Measurements from ENCODE around the gene AR. TPM values are rescaled to one million over a fixed set of nuclear protein-coding genes. Genes with fewer than 3 reads are reported as not detected.

Gene AR
- total RNA-seq, 1 donor from 2014 or later = 2.6 TPM

GRCh38 chrX:67726018-67726417 lies 182.2 kb downstream of the AR start:
- peak; percentile 8 for DNase-seq (ENCODE audit: low spot score)

GRCh38 chrX:67727576-67727975 lies 183.8 kb downstream of the AR start:
- no peak for DNase-seq (ENCODE audit: low spot score)

GRCh38 chrX:67730296-67730695 lies 186.5 kb downstream of the AR start:
- no peak for DNase-seq (ENCODE audit: low spot score)

GRCh38 chrX:67731061-67731460 lies 187.2 kb downstream of the AR start:
- no peak for DNase-seq (ENCODE audit: low spot score)

- no peak for DNase-seq (ENCODE audit: low spot score)
Observed at GRCh38 chrX:67732864-67733263, 189.0 kb downstream of the AR start.

GRCh38 chrX:67734111-67734753 lies 190.4 kb downstream of the AR start:
- DNase-seq (ENCODE audit: low spot score) = no peak

- no peak for DNase-seq (ENCODE audit: low spot score)
Observed at GRCh38 chrX:67749536-67749935, 205.7 kb downstream of the AR start.

GRCh38 chrX:67750694-67751093 lies 206.9 kb downstream of the AR start:
- no peak for DNase-seq (ENCODE audit: low spot score)

GRCh38 chrX:67759018-67759417 lies 215.2 kb downstream of the AR start:
- no peak for DNase-seq (ENCODE audit: low spot score)

- DNase-seq (ENCODE audit: low spot score) = no peak
Observed at GRCh38 chrX:67777148-67777547, 233.3 kb downstream of the AR start.

GRCh38 chrX:67779099-67779498 lies 235.3 kb downstream of the AR start:
- DNase-seq (ENCODE audit: low spot score) = no peak
